NT2/D1 (cell line): Measurements from ENCODE around the gene TBX5.

Experiments
- DNase-seq: peaks from one replicate; pipeline ENCODE4 v3.0.0-alpha.2; 2011; ENCODE audit warnings: low read depth, low spot score
- H3K27me3 ChIP-seq: 2 replicates; pipeline ENCODE4 v1.6.0; 2011; ENCODE audit warnings: mild to moderate bottlenecking; ENCODE audit not compliant: insufficient read length, insufficient read depth
- H3K36me3 ChIP-seq: 2 replicates; pipeline ENCODE4 v1.6.1; 2011; ENCODE audit warnings: mild to moderate bottlenecking, low read length, mixed read lengths; ENCODE audit not compliant: insufficient read depth, insufficient read length
- H3K4me1 ChIP-seq: 2 replicates; pipeline ENCODE4 v1.5.1; 2011; ENCODE audit not compliant: insufficient read depth, insufficient read length
- H3K4me3 ChIP-seq: 2 replicates; pipeline ENCODE4 v1.5.1; 2011; ENCODE audit warnings: low read depth; ENCODE audit not compliant: insufficient read length
- H3K9ac ChIP-seq: 2 replicates; pipeline ENCODE4 v1.6.0; 2011; ENCODE audit warnings: low read depth; ENCODE audit not compliant: insufficient read length
- H3K9me3 ChIP-seq: 2 replicates; pipeline ENCODE4 v1.5.1; 2011; ENCODE audit warnings: mild to moderate bottlenecking, low read length; ENCODE audit not compliant: insufficient read depth
- SUZ12 ChIP-seq: IDR thresholded peaks from 2 replicates; pipeline ENCODE4 v1.6.1; 2011; ENCODE audit not compliant: insufficient read length, insufficient read depth; ENCODE audit errors: extremely low read depth
- YY1 ChIP-seq: IDR thresholded peaks from 2 replicates; pipeline ENCODE4 v1.6.1; 2011; ENCODE audit not compliant: insufficient read length, insufficient read depth
- ZNF274 ChIP-seq: IDR thresholded peaks from 2 replicates; pipeline ENCODE4 v1.6.1; 2011; ENCODE audit warnings: mild to moderate bottlenecking, low read depth, low read length

TBX5 gene

GRCh38 chr12:114320101-114320500 lies 85.8 kb downstream of the TBX5 start:
- H3K27me3 ChIP-seq: no peaks in the 10 kb centered on the region
- no peak for DNase-seq
- TF ChIP-seq ZNF274 (no peak), YY1 (no peak), SUZ12 (no peak)

GRCh38 chr12:114319422-114319821 lies 86.5 kb downstream of the TBX5 start:
- Histone ChIP-seq H3K9me3 (no peaks in the 10 kb centered on the region), H3K4me3 (no peak overlapping the region), H3K9ac (no peak overlapping the region), H3K27me3 (no peaks in the 10 kb centered on the region), H3K36me3 (no peaks in the 10 kb centered on the region), H3K4me1 (peaks cover 3% of the 10 kb centered on the region)
- no peak for TF ChIP-seq ZNF274
- no peak for TF ChIP-seq SUZ12
- TF ChIP-seq YY1: no peak
- no peak for DNase-seq

More at GRCh38 chr12:114320101-114320500, 85.8 kb downstream of the TBX5 start:
- H3K9me3 ChIP-seq: no peaks in the 10 kb centered on the region
- no peaks in the 10 kb centered on the region for H3K36me3 ChIP-seq
- peaks cover 3% of the 10 kb centered on the region for H3K4me1 ChIP-seq
- no peak overlapping the region for H3K4me3 ChIP-seq
- no peak overlapping the region for H3K9ac ChIP-seq

GRCh38 chr12:114318984-114319383 lies 87.0 kb downstream of the TBX5 start:
- TF ChIP-seq YY1: no peak
- TF ChIP-seq SUZ12: no peak
- TF ChIP-seq ZNF274: no peak
- H3K9me3 ChIP-seq: no peaks in the 10 kb centered on the region
- no peak overlapping the region for H3K4me3 ChIP-seq
- H3K4me1 ChIP-seq: peaks cover 3% of the 10 kb centered on the region
- no peaks in the 10 kb centered on the region for H3K36me3 ChIP-seq
- DNase-seq: no peak
- H3K9ac ChIP-seq: no peak overlapping the region
- H3K27me3 ChIP-seq: no peaks in the 10 kb centered on the region

- Histone ChIP-seq H3K9ac (no peak overlapping the region), H3K9me3 (no peaks in the 10 kb centered on the region), H3K4me1 (no peaks in the 10 kb centered on the region), H3K27me3 (no peaks in the 10 kb centered on the region), H3K36me3 (no peaks in the 10 kb centered on the region), H3K4me3 (no peak overlapping the region)
- no peak for DNase-seq
- TF ChIP-seq SUZ12 (no peak), ZNF274 (no peak), YY1 (no peak)
Observed at GRCh38 chr12:114316076-114316475, 89.9 kb downstream of the TBX5 start.

GRCh38 chr12:114314974-114315720 lies 90.8 kb downstream of the TBX5 start:
- no peaks in the 10 kb centered on the region for H3K27me3 ChIP-seq
- H3K4me1 ChIP-seq: no peaks in the 10 kb centered on the region
- H3K9ac ChIP-seq: no peak overlapping the region
- no peak for DNase-seq
- H3K36me3 ChIP-seq: no peaks in the 10 kb centered on the region
- no peaks in the 10 kb centered on the region for H3K9me3 ChIP-seq
- TF ChIP-seq ZNF274: no peak
- TF ChIP-seq YY1: no peak
- no peak for TF ChIP-seq SUZ12
- no peak overlapping the region for H3K4me3 ChIP-seq

GRCh38 chr12:114314403-114314802 lies 91.5 kb downstream of the TBX5 start:
- H3K4me1 ChIP-seq: no peaks in the 10 kb centered on the region
- no peaks in the 10 kb centered on the region for H3K9me3 ChIP-seq
- TF ChIP-seq YY1: no peak
- no peak for TF ChIP-seq ZNF274
- no peak for TF ChIP-seq SUZ12
- no peak overlapping the region for H3K9ac ChIP-seq
- no peak overlapping the region for H3K4me3 ChIP-seq
- DNase-seq: no peak
- no peaks in the 10 kb centered on the region for H3K27me3 ChIP-seq
- H3K36me3 ChIP-seq: no peaks in the 10 kb centered on the region

- no peaks in the 10 kb centered on the region for H3K4me1 ChIP-seq
- H3K4me3 ChIP-seq: no peak overlapping the region
- H3K36me3 ChIP-seq: no peaks in the 10 kb centered on the region
- DNase-seq: no peak
- no peaks in the 10 kb centered on the region for H3K9me3 ChIP-seq
- H3K9ac ChIP-seq: no peak overlapping the region
- TF ChIP-seq ZNF274: no peak
- TF ChIP-seq SUZ12: no peak
- no peak for TF ChIP-seq YY1
- no peaks in the 10 kb centered on the region for H3K27me3 ChIP-seq
Observed at GRCh38 chr12:114313910-114314309, 92.0 kb downstream of the TBX5 start.

- Histone ChIP-seq H3K9ac (no peak overlapping the region), H3K27me3 (no peaks in the 10 kb centered on the region), H3K4me1 (no peaks in the 10 kb centered on the region), H3K36me3 (no peaks in the 10 kb centered on the region), H3K9me3 (no peaks in the 10 kb centered on the region), H3K4me3 (no peak overlapping the region)
- TF ChIP-seq ZNF274: no peak
- TF ChIP-seq SUZ12: no peak
- TF ChIP-seq YY1: no peak
- DNase-seq: no peak
Observed at GRCh38 chr12:114311974-114312373, 94.0 kb downstream of the TBX5 start.
